ENCODE results near the gene LAD1. TPM values are rescaled to one million over a fixed set of nuclear protein-coding genes. Genes with fewer than 3 reads are reported as not detected.

Gene LAD1
- total RNA-seq, 1 donor from 2014 or later, result not detected

DNA sequence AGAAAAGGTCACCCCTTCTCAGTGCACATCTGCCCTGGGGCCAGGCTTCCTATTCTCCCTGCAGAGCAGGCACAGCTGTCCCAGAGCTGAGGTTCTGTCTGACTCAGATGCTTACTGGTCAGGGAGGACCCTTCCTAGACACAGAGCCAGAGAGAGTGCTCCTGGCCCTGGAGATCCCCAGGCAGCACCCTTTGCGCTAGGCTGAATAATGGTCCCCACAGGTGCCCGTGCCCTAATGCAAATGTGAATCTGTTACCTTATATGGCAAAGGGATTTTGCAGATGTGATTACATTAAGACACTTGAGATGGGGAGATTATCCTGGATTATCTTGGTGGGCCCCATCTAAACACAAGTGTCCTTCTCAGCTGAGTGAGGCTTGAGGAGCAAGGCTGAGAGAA, 25.0 kb upstream of the LAD1 start:
- intact Hi-C loops (cut with micrococcal nuclease), result no loop called here
- Mint-ChIP-seq H3K4me1 (no peaks in the 10 kb centered on the region), H3K27me3 (peaks cover 10% of the 10 kb centered on the region), H3K4me3 (no peak overlapping the region), H3K9me3 (no peaks in the 10 kb centered on the region), H3K27ac (no peak overlapping the region), H3K36me3 (ENCODE audit: low read depth) (no peaks in the 10 kb centered on the region)
- no peak for DNase-seq

DNA sequence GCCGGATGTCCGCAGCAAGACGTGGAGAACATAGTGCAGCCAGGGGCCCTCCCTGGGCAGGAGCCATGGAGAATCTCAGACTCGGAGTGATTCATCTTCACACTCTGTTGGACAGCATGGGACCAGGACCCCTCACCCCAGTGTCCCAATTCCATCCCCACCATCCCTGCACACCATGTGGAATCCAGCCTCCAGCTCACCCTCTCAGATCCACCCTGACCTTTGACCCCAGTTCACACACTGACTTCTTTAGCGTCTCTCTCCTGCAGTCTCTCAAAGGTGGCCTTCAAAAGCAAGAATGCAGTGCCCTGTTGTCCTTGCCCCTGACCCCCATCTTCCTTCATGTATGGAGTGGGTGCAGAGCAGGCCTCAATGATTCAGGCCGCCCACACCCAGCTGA, 24.5 kb upstream of the LAD1 start:
- DNase-seq, result no peak
- intact Hi-C loops (cut with micrococcal nuclease), result no loop called here
- Mint-ChIP-seq H3K27ac (no peak overlapping the region), H3K27me3 (peaks cover 8% of the 10 kb centered on the region), H3K4me1 (no peaks in the 10 kb centered on the region), H3K4me3 (no peak overlapping the region), H3K36me3 (ENCODE audit: low read depth) (no peaks in the 10 kb centered on the region), H3K9me3 (no peaks in the 10 kb centered on the region)

DNA sequence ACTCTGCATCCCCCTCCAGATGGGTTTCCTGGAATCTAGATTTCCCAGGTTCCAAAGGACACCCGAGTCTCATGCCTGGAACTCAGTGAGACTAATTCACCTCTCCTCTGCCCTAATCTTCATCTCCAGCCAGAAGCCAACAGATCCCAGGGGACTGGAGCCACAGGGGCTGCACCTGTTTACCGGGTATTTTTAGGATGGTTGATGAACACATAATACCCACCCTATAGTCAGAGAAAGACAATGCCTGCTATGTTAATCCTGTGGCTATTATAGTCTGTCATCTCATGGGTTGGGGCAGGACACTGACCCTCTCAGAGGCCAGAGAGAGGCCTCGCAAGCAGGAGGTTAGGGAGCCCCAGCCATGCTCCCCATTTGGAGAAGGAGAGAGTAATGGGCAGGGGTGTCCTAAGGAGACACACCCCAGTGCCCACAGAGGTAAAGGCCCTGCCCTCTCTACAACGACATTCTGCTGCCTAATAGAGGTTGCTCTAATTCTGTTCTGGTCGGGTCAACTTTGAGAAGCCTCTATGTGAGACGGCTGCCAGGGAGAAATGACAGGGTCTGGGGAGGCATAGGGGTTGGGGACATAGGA, 23.4 kb upstream of the LAD1 start:
- no peak for DNase-seq
- H3K27ac Mint-ChIP-seq, result no peak overlapping the region
- intact Hi-C loops (cut with micrococcal nuclease), result no loop called here
- peaks cover 5% of the 10 kb centered on the region for H3K27me3 Mint-ChIP-seq
- H3K4me3 Mint-ChIP-seq, result no peak overlapping the region
- no peaks in the 10 kb centered on the region for H3K9me3 Mint-ChIP-seq
- no peaks in the 10 kb centered on the region for H3K4me1 Mint-ChIP-seq
- no peaks in the 10 kb centered on the region for H3K36me3 Mint-ChIP-seq (ENCODE audit: low read depth)

DNA sequence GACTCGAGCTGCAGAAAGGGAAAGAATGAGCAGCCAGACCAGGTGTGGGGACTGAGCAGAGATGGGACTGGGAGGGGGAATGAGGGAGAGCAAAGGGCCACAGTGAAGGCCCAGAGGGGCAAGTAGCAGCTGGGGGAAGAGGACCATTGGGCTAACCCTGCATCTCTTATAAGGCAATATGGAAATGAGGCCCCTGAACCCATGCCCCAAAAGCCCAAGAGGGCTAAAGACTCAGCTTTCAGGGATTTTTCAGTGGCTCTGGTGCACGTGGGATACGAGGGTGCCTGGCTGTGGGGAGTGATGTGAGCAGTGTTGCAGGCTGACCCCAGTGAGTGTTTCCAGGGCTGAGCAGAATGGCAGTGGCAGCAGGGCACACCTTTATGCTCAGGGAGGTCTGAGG, 22.9 kb upstream of the LAD1 start:
- no peaks in the 10 kb centered on the region for H3K4me1 Mint-ChIP-seq
- H3K9me3 Mint-ChIP-seq, result no peaks in the 10 kb centered on the region
- peaks cover 6% of the 10 kb centered on the region for H3K27me3 Mint-ChIP-seq
- intact Hi-C loops (cut with micrococcal nuclease), result no loop called here
- no peaks in the 10 kb centered on the region for H3K36me3 Mint-ChIP-seq (ENCODE audit: low read depth)
- DNase-seq, result no peak
- no peak overlapping the region for H3K4me3 Mint-ChIP-seq
- H3K27ac Mint-ChIP-seq, result no peak overlapping the region

DNA sequence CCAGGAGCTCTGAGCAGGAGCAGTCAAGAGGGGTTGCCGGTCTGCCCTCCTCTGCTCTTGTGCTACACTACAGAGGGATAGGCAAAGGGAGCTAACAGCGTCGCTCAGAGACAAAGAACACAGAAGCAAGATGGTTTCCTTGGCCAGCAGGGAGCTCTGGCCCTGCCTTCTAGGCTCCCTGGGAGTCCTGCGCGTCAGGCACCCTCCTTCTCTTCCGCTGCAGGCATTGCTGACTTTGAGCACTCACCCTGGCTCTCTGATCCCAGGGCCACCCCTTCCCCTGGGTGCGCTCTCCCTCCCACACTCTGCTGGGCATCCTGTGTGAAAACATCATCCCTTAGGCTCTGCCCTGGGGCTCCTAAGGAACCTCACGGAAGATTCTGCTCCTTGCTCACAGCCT, 21.9 kb upstream of the LAD1 start:
- H3K27ac Mint-ChIP-seq, result no peak overlapping the region
- intact Hi-C loops (cut with micrococcal nuclease), result no loop called here
- peaks cover 7% of the 10 kb centered on the region for H3K27me3 Mint-ChIP-seq
- DNase-seq, result no peak
- H3K4me1 Mint-ChIP-seq, result no peaks in the 10 kb centered on the region
- H3K4me3 Mint-ChIP-seq, result no peak overlapping the region
- no peaks in the 10 kb centered on the region for H3K9me3 Mint-ChIP-seq
- H3K36me3 Mint-ChIP-seq (ENCODE audit: low read depth), result no peaks in the 10 kb centered on the region

DNA sequence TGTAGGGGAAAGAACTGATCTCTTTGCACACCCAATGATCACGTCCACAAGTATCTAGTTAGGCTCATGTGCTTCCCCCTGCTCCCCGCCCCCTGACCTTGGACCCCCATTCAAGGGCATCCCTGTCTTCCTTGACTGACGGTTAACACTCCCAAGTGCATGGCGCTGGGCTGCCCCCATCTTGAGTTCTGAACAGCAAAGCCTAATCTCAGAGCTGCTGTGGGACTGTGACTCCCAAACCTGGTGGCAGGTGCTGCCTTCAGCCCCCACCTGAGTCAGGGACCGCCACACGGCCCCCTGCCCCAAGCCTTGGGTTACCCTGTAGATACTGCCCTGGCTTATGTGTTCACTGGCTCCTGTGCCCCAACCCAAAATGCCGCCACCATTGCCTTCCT, 21.5 kb upstream of the LAD1 start:
- intact Hi-C loops (cut with micrococcal nuclease), result no loop called here
- Mint-ChIP-seq H3K27me3 (peaks cover 6% of the 10 kb centered on the region), H3K4me1 (no peaks in the 10 kb centered on the region), H3K27ac (no peak overlapping the region), H3K36me3 (ENCODE audit: low read depth) (no peaks in the 10 kb centered on the region), H3K4me3 (no peak overlapping the region), H3K9me3 (no peaks in the 10 kb centered on the region)
- DNase-seq, result no peak

DNA sequence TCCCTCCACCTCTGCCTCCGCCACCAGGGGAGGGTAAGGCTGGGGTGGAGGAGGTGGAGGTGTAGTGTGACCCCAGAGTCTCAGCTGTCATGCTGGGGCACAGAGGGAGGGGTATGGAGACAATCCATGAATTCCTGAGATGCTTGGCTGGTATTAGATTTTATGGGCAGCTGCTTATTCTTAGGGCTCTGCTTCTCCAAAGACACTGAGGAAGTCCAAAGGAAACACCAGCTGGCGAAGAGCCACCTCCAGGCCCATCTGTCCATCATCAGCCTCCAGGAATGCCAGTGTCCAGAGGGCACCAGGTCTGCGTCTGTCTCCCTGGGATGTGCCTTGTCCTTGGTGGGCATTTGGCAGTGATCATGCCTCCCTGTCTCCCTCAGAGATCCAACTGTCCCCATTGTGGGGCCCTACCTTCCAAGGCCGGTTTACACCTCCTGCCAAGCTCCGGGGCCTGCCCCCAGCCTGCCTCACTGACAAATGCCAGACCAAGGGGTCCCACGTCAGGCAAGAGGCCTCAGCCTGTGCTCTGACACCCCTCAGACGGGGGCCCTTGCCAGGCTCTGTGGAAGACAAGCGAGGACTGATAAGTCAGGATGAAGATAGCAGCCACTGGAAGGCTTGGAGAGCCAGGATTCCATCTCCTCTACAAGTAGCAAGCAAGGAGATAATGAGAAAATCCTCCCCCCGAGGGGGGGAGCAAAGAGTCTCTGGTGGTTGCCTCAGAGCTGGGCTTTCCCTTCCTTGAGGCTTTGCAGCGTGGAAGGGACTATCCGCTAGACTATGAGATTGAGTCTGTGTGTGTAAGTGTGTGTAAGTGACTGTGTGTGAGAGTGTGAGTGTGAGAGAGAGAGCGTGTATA, 20.9 kb upstream of the LAD1 start:
- no peak for DNase-seq
- Mint-ChIP-seq H3K36me3 (ENCODE audit: low read depth) (no peaks in the 10 kb centered on the region), H3K9me3 (no peaks in the 10 kb centered on the region), H3K4me1 (no peaks in the 10 kb centered on the region), H3K27ac (no peak overlapping the region), H3K27me3 (peaks cover 8% of the 10 kb centered on the region), H3K4me3 (no peak overlapping the region)
- intact Hi-C loops (cut with micrococcal nuclease), result no loop called here

DNA sequence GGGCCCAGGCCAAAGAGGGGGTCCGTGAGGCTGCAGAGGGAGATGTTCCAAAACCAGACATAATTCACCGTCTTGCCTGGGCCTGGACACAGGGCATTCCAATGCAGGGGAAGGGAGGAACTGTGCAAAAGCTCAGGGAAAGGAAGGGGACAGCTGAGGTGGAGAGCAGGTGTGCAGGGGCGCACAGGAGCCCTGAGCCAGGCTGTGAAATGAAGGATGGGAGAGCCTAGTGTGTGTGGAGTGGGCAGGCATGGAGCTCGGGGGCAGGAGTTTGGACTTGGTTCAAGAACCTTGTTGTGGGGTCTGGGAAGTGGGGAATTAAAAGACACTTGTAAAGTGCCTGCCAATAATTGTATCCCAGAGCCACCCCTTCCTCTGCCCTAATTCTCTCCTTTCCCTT, 20.1 kb upstream of the LAD1 start:
- no peaks in the 10 kb centered on the region for H3K4me1 Mint-ChIP-seq
- intact Hi-C loops (cut with micrococcal nuclease), result no loop called here
- DNase-seq, result no peak
- H3K4me3 Mint-ChIP-seq, result no peak overlapping the region
- no peaks in the 10 kb centered on the region for H3K9me3 Mint-ChIP-seq
- peaks cover 9% of the 10 kb centered on the region for H3K27me3 Mint-ChIP-seq
- no peaks in the 10 kb centered on the region for H3K36me3 Mint-ChIP-seq (ENCODE audit: low read depth)
- H3K27ac Mint-ChIP-seq, result no peak overlapping the region

DNA sequence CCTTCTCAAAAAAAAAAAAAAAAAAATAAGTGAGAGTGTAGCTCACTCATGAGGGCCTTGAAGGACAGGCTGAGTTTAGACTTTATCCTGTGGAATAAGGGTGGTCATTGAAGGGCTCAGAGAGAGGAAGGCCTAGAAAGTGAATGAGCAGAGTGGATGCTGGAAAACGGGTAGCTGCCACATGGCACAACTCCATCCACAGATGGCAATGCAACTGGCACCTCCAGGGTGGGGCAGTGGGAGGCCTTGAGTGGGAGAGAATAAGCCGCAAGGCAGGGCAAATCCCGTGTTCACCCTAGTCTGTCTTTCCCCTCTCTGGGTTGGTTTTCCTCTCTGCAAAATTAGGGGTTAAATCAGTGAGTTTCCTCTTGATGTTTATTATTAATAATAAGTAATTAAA, 19.3 kb upstream of the LAD1 start:
- H3K27me3 Mint-ChIP-seq, result peaks cover 9% of the 10 kb centered on the region
- no peak overlapping the region for H3K4me3 Mint-ChIP-seq

DNA sequence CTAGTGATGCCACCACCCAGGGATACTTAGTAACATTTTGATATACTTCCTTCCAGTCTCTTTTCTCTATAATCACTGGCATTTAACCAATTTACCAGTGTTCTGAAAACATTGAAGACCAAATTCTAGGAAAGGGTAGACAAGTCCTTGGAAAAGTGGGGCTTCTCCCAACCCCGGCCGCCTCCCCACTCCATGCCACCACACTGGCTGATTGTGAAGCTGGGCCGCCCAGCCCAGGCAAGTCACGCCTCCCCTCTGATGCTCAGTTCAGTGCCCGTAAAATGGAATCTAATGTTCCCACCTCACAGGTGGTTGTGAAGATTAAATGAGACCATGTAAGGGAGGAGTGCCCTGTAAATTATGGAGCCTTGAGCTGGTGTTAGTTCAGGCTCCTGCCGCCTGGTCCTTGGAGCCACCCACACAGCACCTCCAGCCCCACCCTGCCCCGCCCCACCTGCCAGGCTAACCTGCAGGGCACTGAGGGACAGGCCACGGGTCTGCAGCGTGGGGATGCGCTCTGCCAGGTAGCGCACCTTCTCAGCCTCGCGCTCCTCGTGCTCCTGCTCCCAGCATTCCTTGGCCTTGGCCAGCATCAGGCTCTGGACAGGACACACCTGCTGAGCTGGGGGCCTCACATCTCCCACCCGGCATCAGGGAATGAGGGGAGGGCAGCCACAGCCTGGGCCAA, 15.1 kb upstream of the LAD1 start:
- intact Hi-C loops (cut with micrococcal nuclease), result no loop called here
- DNase-seq, result no peak
- Mint-ChIP-seq H3K4me3 (no peak overlapping the region), H3K9me3 (no peaks in the 10 kb centered on the region), H3K36me3 (ENCODE audit: low read depth) (no peaks in the 10 kb centered on the region), H3K27ac (no peak overlapping the region), H3K4me1 (no peaks in the 10 kb centered on the region), H3K27me3 (peaks cover 9% of the 10 kb centered on the region)

More for the DNA sequence above, 19.3 kb upstream of the LAD1 start:
- Mint-ChIP-seq H3K27ac (no peak overlapping the region), H3K36me3 (ENCODE audit: low read depth) (no peaks in the 10 kb centered on the region), H3K4me1 (no peaks in the 10 kb centered on the region), H3K9me3 (no peaks in the 10 kb centered on the region)
- intact Hi-C loops (cut with micrococcal nuclease), result no loop called here
- no peak for DNase-seq

DNA sequence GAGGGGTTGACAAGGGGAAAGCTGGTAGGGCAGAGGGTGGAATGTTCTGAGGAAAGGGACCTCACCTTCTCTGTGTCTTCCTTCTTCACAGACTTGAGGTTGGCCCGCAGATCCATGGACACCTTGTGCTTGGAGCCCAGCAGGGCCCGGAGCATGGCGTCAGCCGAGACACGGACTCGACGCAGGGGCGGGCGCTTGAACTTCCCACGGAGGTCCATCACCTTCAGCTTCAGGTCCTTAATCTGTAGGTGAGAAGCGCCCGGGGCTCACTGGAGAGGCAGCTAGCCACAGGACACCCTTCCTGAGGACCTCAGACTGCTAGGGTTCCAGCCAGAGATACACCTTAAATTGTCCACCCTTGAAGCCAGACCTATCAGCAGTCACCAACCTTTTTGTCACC, 12.2 kb upstream of the LAD1 start:
- intact Hi-C loops (cut with micrococcal nuclease), result no loop called here
- Mint-ChIP-seq H3K9me3 (no peaks in the 10 kb centered on the region), H3K4me3 (no peak overlapping the region), H3K27ac (no peak overlapping the region), H3K4me1 (no peaks in the 10 kb centered on the region), H3K27me3 (peaks cover 4% of the 10 kb centered on the region), H3K36me3 (ENCODE audit: low read depth) (no peaks in the 10 kb centered on the region)
- DNase-seq, result no peak

DNA sequence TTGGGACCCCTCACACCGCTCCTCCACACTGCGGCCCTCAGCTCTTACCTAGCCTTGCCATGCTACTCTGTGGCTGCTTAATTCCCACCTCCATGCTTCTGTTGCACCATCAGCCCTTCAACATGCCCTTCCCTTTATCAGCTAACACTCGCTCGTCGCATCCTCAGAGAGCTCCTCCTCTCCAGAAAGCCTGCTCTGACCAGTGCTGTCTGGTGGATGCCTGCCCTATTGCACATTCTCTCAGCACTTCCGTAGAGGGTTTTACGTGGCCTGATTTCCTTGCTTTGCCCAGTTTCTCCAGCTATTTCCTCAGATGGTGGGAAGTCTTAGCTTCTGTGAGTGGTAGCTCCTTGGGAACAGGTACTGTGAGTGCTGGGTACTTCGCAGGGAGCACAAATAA, 10.3 kb upstream of the LAD1 start:
- H3K27me3 Mint-ChIP-seq, result peaks cover 2% of the 10 kb centered on the region
- no peak overlapping the region for H3K27ac Mint-ChIP-seq
- H3K4me3 Mint-ChIP-seq, result no peak overlapping the region
- DNase-seq, result no peak
- no peaks in the 10 kb centered on the region for H3K36me3 Mint-ChIP-seq (ENCODE audit: low read depth)
- intact Hi-C loops (cut with micrococcal nuclease), result loop anchor here (2.0 to 5.0 kb wide), 2 partner anchors 62 to 155 kb away; no protein-coding TSS in a partner anchor
- no peaks in the 10 kb centered on the region for H3K9me3 Mint-ChIP-seq
- no peaks in the 10 kb centered on the region for H3K4me1 Mint-ChIP-seq

DNA sequence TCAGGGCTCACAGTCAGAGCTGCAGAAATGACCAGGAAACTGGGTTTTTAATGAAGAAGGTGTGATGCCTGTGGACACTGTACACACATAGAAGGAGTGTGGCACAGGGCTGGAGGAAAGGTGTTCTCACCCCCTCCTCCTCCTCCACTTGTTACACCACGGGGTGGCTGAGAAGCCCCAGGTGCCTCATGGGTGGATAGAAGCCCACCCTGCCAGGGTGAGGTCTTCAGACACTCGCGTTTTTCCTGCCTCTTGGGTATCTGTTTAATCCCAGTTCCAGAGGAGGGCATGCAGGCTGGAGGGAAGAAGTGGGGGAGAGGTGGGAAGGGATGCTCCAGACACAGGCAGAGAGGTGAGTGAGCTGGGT, 9.7 kb upstream of the LAD1 start:
- Mint-ChIP-seq H3K9me3 (no peaks in the 10 kb centered on the region), H3K4me3 (no peak overlapping the region), H3K27me3 (peaks cover 3% of the 10 kb centered on the region), H3K27ac (no peak overlapping the region), H3K36me3 (ENCODE audit: low read depth) (no peaks in the 10 kb centered on the region), H3K4me1 (no peaks in the 10 kb centered on the region)
- DNase-seq, result no peak
- intact Hi-C loops (cut with micrococcal nuclease), result loop anchor here (2.0 to 5.0 kb wide), 2 partner anchors 62 to 154 kb away; no protein-coding TSS in a partner anchor

DNA sequence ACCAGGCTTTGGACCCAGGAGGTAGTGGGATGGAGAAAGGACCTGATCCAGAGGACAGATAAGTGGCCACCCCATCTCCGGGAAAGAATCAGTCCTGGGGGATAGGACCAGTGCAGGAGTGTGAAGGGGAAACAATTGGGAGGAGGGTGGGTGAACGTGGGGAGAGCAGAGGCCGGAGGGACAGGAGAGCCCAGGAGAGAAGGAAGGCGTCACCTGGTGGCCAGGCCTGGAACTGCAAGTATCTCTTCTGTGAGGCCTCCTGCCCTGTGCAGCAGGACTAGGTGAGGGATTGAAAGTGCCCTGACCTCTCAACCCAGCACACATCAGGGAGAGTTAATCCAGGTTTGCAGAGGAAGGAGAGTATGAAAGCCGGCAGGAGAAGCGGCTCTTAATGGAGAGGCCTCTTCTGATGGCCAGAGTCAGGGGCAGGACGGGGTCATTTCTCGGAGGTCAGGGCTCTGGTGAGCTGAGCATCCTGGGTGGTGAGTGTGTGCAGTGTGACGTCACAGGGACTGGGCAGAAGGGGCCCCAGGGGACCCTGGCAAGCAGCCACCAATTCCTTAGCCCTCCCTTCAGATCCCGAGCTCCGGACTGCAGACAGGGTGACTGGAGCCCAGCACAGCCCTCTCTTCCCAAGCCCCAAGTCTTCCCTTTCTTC, 9.2 kb upstream of the LAD1 start:
- no peaks in the 10 kb centered on the region for H3K4me1 Mint-ChIP-seq
- peaks cover 3% of the 10 kb centered on the region for H3K27me3 Mint-ChIP-seq
- intact Hi-C loops (cut with micrococcal nuclease), result loop anchor here (2.0 to 5.0 kb wide), 2 partner anchors 61 to 154 kb away; no protein-coding TSS in a partner anchor
- H3K9me3 Mint-ChIP-seq, result no peaks in the 10 kb centered on the region
- H3K27ac Mint-ChIP-seq, result no peak overlapping the region
- peak; percentile 91 for DNase-seq
- no peaks in the 10 kb centered on the region for H3K36me3 Mint-ChIP-seq (ENCODE audit: low read depth)
- H3K4me3 Mint-ChIP-seq, result no peak overlapping the region
